Chondrocyte (in vitro differentiated cells): ENCODE measurements around the gene RFXANK. TPM values are rescaled to one million over a fixed set of nuclear protein-coding genes. Genes with fewer than 3 reads are reported as not detected.

Source experiments
- DNase-seq: peaks from one replicate; pipeline ENCODE4 v3.0.0; 2021; ENCODE audit warnings: mixed read lengths, low spot score
- H3K27ac Mint-ChIP-seq: one replicate; pipeline ENCODE4 v1.8.0; 2021; ENCODE audit warnings: mild to moderate bottlenecking, moderate library complexity, mixed read lengths; ENCODE audit not compliant: unreplicated experiment
- H3K27me3 Mint-ChIP-seq: 2 replicates; pipeline ENCODE4 v1.8.0; 2021; ENCODE audit warnings: low read depth, mixed read lengths
- H3K36me3 Mint-ChIP-seq: 2 replicates; pipeline ENCODE4 v1.8.0; 2021; ENCODE audit warnings: low read depth, mixed read lengths
- H3K4me1 Mint-ChIP-seq: 2 replicates; pipeline ENCODE4 v1.8.0; 2021; ENCODE audit warnings: low read depth, mild to moderate bottlenecking, mixed read lengths
- H3K4me3 Mint-ChIP-seq: one replicate; pipeline ENCODE4 v1.8.0; 2021; ENCODE audit warnings: mild to moderate bottlenecking, moderate library complexity, mixed read lengths; ENCODE audit not compliant: unreplicated experiment
- H3K9me3 Mint-ChIP-seq: 2 replicates; pipeline ENCODE4 v1.8.0; 2021; ENCODE audit warnings: low read depth, mixed read lengths
- CTCF ChIP-seq: fragments of 200-600 bp; sonication (generic); IDR thresholded peaks from 2 replicates; pipeline ENCODE4 v1.5.0; 2021; ENCODE audit warnings: antibody characterized with exemption, mild to moderate bottlenecking, moderate library complexity
- total RNA-seq: library from RNA; stranded (reverse); gene quantifications from 3 replicates; pipeline ENCODE4 v1.2.1, GENCODE V29; 2021

RFXANK gene
- total RNA-seq, 1 donor from 2014 or later, result 68.9 TPM

- no peaks in the 10 kb centered on the region for H3K9me3 Mint-ChIP-seq
- DNase-seq, result no peak
- H3K27me3 Mint-ChIP-seq, result no peaks in the 10 kb centered on the region
Observed at GRCh38 chr19:19192910-19193423, 909 bp downstream of the RFXANK start.

GRCh38 chr19:19193926-19194325 is 1.9 kb downstream of the RFXANK start:
- DNase-seq, result no peak
- H3K27ac Mint-ChIP-seq, result peak overlapping the region; percentile 76
- peaks cover 13% of the 10 kb centered on the region for H3K36me3 Mint-ChIP-seq
- peaks cover 43% of the 10 kb centered on the region for H3K4me1 Mint-ChIP-seq
- no peaks in the 10 kb centered on the region for H3K27me3 Mint-ChIP-seq
- H3K4me3 Mint-ChIP-seq, result peak overlapping the region; percentile 93
- H3K9me3 Mint-ChIP-seq, result no peaks in the 10 kb centered on the region
- no peak for TF ChIP-seq CTCF

More at GRCh38 chr19:19192910-19193423, 909 bp downstream of the RFXANK start:
- H3K36me3 Mint-ChIP-seq, result peaks cover 8% of the 10 kb centered on the region
- H3K4me3 Mint-ChIP-seq, result peak overlapping the region; percentile 93
- H3K4me1 Mint-ChIP-seq, result peaks cover 43% of the 10 kb centered on the region
- TF ChIP-seq CTCF, result no peak
- peak overlapping the region; percentile 98 for H3K27ac Mint-ChIP-seq

- no peak for DNase-seq
- H3K4me3 Mint-ChIP-seq, result peak overlapping the region; percentile 88
- no peak for TF ChIP-seq CTCF
- H3K27me3 Mint-ChIP-seq, result peaks cover 3% of the 10 kb centered on the region
- H3K36me3 Mint-ChIP-seq, result peaks cover 9% of the 10 kb centered on the region
- no peaks in the 10 kb centered on the region for H3K9me3 Mint-ChIP-seq
- H3K4me1 Mint-ChIP-seq, result peaks cover 14% of the 10 kb centered on the region
- peak overlapping the region; percentile 80 for H3K27ac Mint-ChIP-seq
Observed at GRCh38 chr19:19201697-19202630, 9.9 kb downstream of the RFXANK start.

- peak overlapping the region; percentile 88 for H3K4me3 Mint-ChIP-seq
- H3K4me1 Mint-ChIP-seq, result peaks cover 14% of the 10 kb centered on the region
- H3K36me3 Mint-ChIP-seq, result peaks cover 9% of the 10 kb centered on the region
- H3K9me3 Mint-ChIP-seq, result no peaks in the 10 kb centered on the region
- H3K27ac Mint-ChIP-seq, result peak overlapping the region; percentile 80
- peaks cover 4% of the 10 kb centered on the region for H3K27me3 Mint-ChIP-seq
- TF ChIP-seq CTCF, result no peak
- DNase-seq, result no peak
Observed at GRCh38 chr19:19202707-19203011, 10.6 kb downstream of the RFXANK start.

GRCh38 chr19:19203012-19203856 is 11.2 kb downstream of the RFXANK start, which contains the start of gene NR2C2AP:
Gene NR2C2AP (minus strand): TSS chr19:19203414. CDS start chr19:19203060, 354 bp downstream.
- Mint-ChIP-seq H3K27me3 (peaks cover 4% of the 10 kb centered on the region), H3K27ac (peak within 1 kb of the TSS; percentile 82), H3K4me3 (peak within 1 kb of the TSS; percentile 88), H3K36me3 (peaks cover 6% of the 10 kb centered on the region), H3K9me3 (no peaks in the 10 kb centered on the region), H3K4me1 (peaks cover 14% of the 10 kb centered on the region)
- TF ChIP-seq CTCF, result no peak
- DNase-seq, result no peak
